Thymus (tissue), 11 donors: Measurements from ENCODE around the gene ZNF157. TPM values are rescaled to one million over a fixed set of nuclear protein-coding genes. Genes with fewer than 3 reads are reported as not detected.

Source experiments
- DNase-seq, 9 donors: peaks; one replicate each; pipeline ENCODE4 v3.0.0-alpha.2; 2013; ENCODE audit warnings: low spot score in 9 of 9, low read depth in 6 of 9, missing footprints in 1 of 9
- H3K27ac ChIP-seq, 2 donors: one replicate each; pipeline ENCODE4 v1.5.1; 2013; ENCODE audit warnings: control low read depth in 1 of 2, low read depth in 1 of 2, low read length in 1 of 2, mild to moderate bottlenecking in 1 of 2, moderate library complexity in 1 of 2
- H3K27me3 ChIP-seq, 2 donors: one replicate each; pipeline ENCODE4 v1.5.1; 2013; ENCODE audit warnings: low read length in 1 of 2; ENCODE audit not compliant: control insufficient read depth in 2 of 2, insufficient read depth in 1 of 2
- H3K36me3 ChIP-seq, 2 donors: one replicate each; pipeline ENCODE4 v1.5.1; 2013; ENCODE audit warnings: low read length in 1 of 2, mild to moderate bottlenecking in 1 of 2, moderate library complexity in 1 of 2; ENCODE audit not compliant: control insufficient read depth in 2 of 2, insufficient read depth in 2 of 2
- H3K4me1 ChIP-seq, 2 donors: one replicate each; pipeline ENCODE4 v1.5.1; 2013; ENCODE audit warnings: low read length in 2 of 2; ENCODE audit not compliant: control insufficient read depth in 2 of 2, insufficient read depth in 2 of 2
- H3K4me3 ChIP-seq, 2 donors: one replicate each; pipeline ENCODE4 v1.5.1; 2013; ENCODE audit warnings: low read length in 2 of 2, control low read depth in 1 of 2, mild to moderate bottlenecking in 1 of 2
- H3K9me3 ChIP-seq, 2 donors: one replicate each; pipeline ENCODE4 v1.5.1; 2013; ENCODE audit warnings: low read length in 1 of 2, mild to moderate bottlenecking in 1 of 2; ENCODE audit not compliant: control insufficient read depth in 2 of 2, insufficient read depth in 1 of 2
- WGBS: extraction: QIAGEN DNeasy Blood & Tissue Kit; methylation state at CpG from one replicate; pipeline ENCODE4 v1.1.7; 2013; 5-methylcytosine and 5-hydroxymethylcytosine counted together
- polyA plus RNA-seq: library from polyadenylated mRNA; stranded (reverse); fragments of 200-250 nt; gene quantifications from one replicate; pipeline ENCODE4 v1.2.3, GENCODE V29; 2013
- total RNA-seq: library from RNA; stranded (reverse); fragments of 120-200 nt; gene quantifications from one replicate; pipeline ENCODE4 v1.2.4, GENCODE V29; 2013
- donor health status: healthy.

ZNF157 gene
- total and polyA plus RNA-seq, 2 donors: 0.30 to 0.57 TPM

- no peaks in the 10 kb centered on the region for H3K27me3 ChIP-seq
- DNase-seq: peak in 1 of 9 donors; percentile 5
- peaks cover 10 to 14% of the 10 kb centered on the region in 2 donors for H3K36me3 ChIP-seq
- no peaks in the 10 kb centered on the region for H3K4me1 ChIP-seq
- H3K4me3 ChIP-seq: no peak overlapping the region
- peaks cover 2 to 5% of the 10 kb centered on the region in 2 donors for H3K9me3 ChIP-seq
- no peak overlapping the region for H3K27ac ChIP-seq
- 70% methylated on average over 6 of the region's 6 CpGs for WGBS
These were observed 88.2 kb downstream of the ZNF157 start for GRCh38 chrX:47458528-47458927.

DNA sequence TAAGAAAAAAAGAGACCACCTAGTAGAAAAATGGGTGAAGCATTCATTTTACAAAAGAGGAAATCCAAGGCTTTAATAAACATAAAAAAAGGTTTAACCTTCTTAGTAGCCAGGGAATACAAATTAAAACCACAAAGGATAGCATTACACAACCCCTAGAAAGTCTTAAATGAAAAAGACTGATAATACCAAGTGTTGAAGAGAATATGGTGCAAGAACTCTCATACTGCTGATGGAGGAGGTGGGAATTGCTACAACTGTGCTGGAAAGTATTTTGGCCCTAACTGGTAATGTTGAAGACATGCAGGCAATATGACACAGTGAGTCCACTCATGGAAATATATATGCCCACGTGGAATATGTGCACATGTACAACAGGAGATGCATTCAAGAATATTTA, 90.2 kb downstream of the ZNF157 start:
- no peak for DNase-seq
- WGBS: 98% methylated on average over 1 of the region's 1 CpG
- no peak overlapping the region for H3K27ac ChIP-seq
- H3K4me1 ChIP-seq: no peaks in the 10 kb centered on the region
- peaks cover 2 to 5% of the 10 kb centered on the region in 2 donors for H3K9me3 ChIP-seq
- no peaks in the 10 kb centered on the region for H3K27me3 ChIP-seq
- no peak overlapping the region for H3K4me3 ChIP-seq
- peaks cover 6 to 7% of the 10 kb centered on the region in 2 donors for H3K36me3 ChIP-seq

Other genes starting within 250 kb of the ZNF157 start
- gene NDUFB11, start 225.9 kb upstream of the ZNF157 start, total RNA-seq: 109 TPM
- gene NDUFB11, start 225.9 kb upstream of the ZNF157 start, polyA plus RNA-seq: 59.2 TPM
- 31.2 TPM for gene RBM10, start 225.4 kb upstream of the ZNF157 start, total RNA-seq
- 31.9 TPM for gene RBM10, start 225.4 kb upstream of the ZNF157 start, polyA plus RNA-seq
- 99.8 TPM for gene UBA1, start 176.7 kb upstream of the ZNF157 start, total RNA-seq
- gene UBA1, start 176.7 kb upstream of the ZNF157 start, polyA plus RNA-seq: 80.4 TPM
- gene CDK16, start 151.9 kb upstream of the ZNF157 start, total RNA-seq: 28.8 TPM
- 41.9 TPM for gene CDK16, start 151.9 kb upstream of the ZNF157 start, polyA plus RNA-seq
- gene USP11, start 137.6 kb upstream of the ZNF157 start, total RNA-seq: 26.7 TPM
- 40.9 TPM for gene USP11, start 137.6 kb upstream of the ZNF157 start, polyA plus RNA-seq
- gene ZNF41, start 112.6 kb downstream of the ZNF157 start, total RNA-seq: 9.3 TPM
- 4.6 TPM for gene ZNF41, start 112.6 kb downstream of the ZNF157 start, polyA plus RNA-seq
- 24.3 TPM for gene ARAF, start 190.6 kb downstream of the ZNF157 start, total RNA-seq
- 84.9 TPM for gene ARAF, start 190.6 kb downstream of the ZNF157 start, polyA plus RNA-seq
- 45.3 TPM for gene TIMP1, start 211.9 kb downstream of the ZNF157 start, total RNA-seq
- gene TIMP1, start 211.9 kb downstream of the ZNF157 start, polyA plus RNA-seq: 344 TPM
- 0.52 TPM for gene SYN1, start 249.3 kb downstream of the ZNF157 start, total RNA-seq
- gene SYN1, start 249.3 kb downstream of the ZNF157 start, polyA plus RNA-seq: 4.0 TPM